ENCODE data around the gene AKR1C1.
"Not testable (repeated sequence)": the region's sequence is repeated elsewhere in the genome, so short reads cannot be mapped to it uniquely, and the experiment has no call there.

AKR1C1 gene

GRCh38 chr10:4939224-4940072 is 23.8 kb upstream of the AKR1C1 start:
- Histone ChIP-seq H3K36me3 (no peaks in the 10 kb centered on the region), H4K20me1 (no peaks in the 10 kb centered on the region), H3K4me1 (peaks cover 11% of the 10 kb centered on the region), H3K4me2 (peak overlapping the region; percentile 18; the same call in 1 of the 2 replicates), H3K9ac (no peak overlapping the region), H3K27me3 (no peaks in the 10 kb centered on the region), H3K4me3 (no peak overlapping the region), H3K27ac (no peak overlapping the region), H3K9me3 (no peaks in the 10 kb centered on the region)
- TF ChIP-seq Cebpa-rat (IDR thresholded peaks at IDR 0.05) = no peak

- H3K4me2 ChIP-seq, H4K20me1 ChIP-seq, H3K36me3 ChIP-seq, H3K27me3 ChIP-seq, H3K4me3 ChIP-seq, H3K9me3 ChIP-seq, H3K9ac ChIP-seq, H3K27ac ChIP-seq: not testable (repeated sequence)
- H3K4me1 ChIP-seq = peaks cover 11% of the 10 kb centered on the region
Measured at GRCh38 chr10:4940073-4940428, 23.2 kb upstream of the AKR1C1 start.

GRCh38 chr10:4940909-4941308 is 22.3 kb upstream of the AKR1C1 start:
- not testable (repeated sequence) for H3K9me3 ChIP-seq, H3K27ac ChIP-seq, H3K27me3 ChIP-seq, H4K20me1 ChIP-seq, H3K36me3 ChIP-seq, H3K9ac ChIP-seq, H3K4me3 ChIP-seq, H3K4me2 ChIP-seq
- H3K4me1 ChIP-seq = peaks cover 11% of the 10 kb centered on the region

GRCh38 chr10:4941540-4942330 is 21.5 kb upstream of the AKR1C1 start:
- Histone ChIP-seq H3K9ac (no peak overlapping the region), H3K4me3 (no peak overlapping the region), H3K27ac (no peak overlapping the region), H3K4me2 (no peak overlapping the region), H3K4me1 (peaks cover 11% of the 10 kb centered on the region), H3K27me3 (no peaks in the 10 kb centered on the region), H3K9me3 (no peaks in the 10 kb centered on the region), H4K20me1 (no peaks in the 10 kb centered on the region), H3K36me3 (no peaks in the 10 kb centered on the region)
- TF ChIP-seq Cebpa-rat (IDR thresholded peaks at IDR 0.05) = no peak

GRCh38 chr10:4942931-4943330 is 20.3 kb upstream of the AKR1C1 start:
- not testable (repeated sequence) for H3K4me3 ChIP-seq, H4K20me1 ChIP-seq, H3K27me3 ChIP-seq, H3K4me2 ChIP-seq, H3K9ac ChIP-seq, H3K36me3 ChIP-seq, H3K9me3 ChIP-seq, H3K27ac ChIP-seq
- peaks cover 11% of the 10 kb centered on the region for H3K4me1 ChIP-seq

GRCh38 chr10:4943416-4943815 is 19.8 kb upstream of the AKR1C1 start:
- not testable (repeated sequence) for H3K4me2 ChIP-seq, H3K9me3 ChIP-seq, H3K27me3 ChIP-seq, H3K4me3 ChIP-seq, H3K27ac ChIP-seq, H3K9ac ChIP-seq, H3K36me3 ChIP-seq, H3K4me1 ChIP-seq, H4K20me1 ChIP-seq

- H3K27ac ChIP-seq = no peak overlapping the region
- no peak overlapping the region for H3K4me3 ChIP-seq
- no peaks in the 10 kb centered on the region for H4K20me1 ChIP-seq
- no peaks in the 10 kb centered on the region for H3K27me3 ChIP-seq
- H3K9me3 ChIP-seq = no peaks in the 10 kb centered on the region
- H3K4me2 ChIP-seq = no peak overlapping the region
- H3K4me1 ChIP-seq = peaks cover 5% of the 10 kb centered on the region
- no peaks in the 10 kb centered on the region for H3K36me3 ChIP-seq
- no peak for TF ChIP-seq Cebpa-rat (IDR thresholded peaks at IDR 0.05)
- no peak overlapping the region for H3K9ac ChIP-seq
Measured at GRCh38 chr10:4943821-4944220, 19.4 kb upstream of the AKR1C1 start.

- Histone ChIP-seq H3K4me1 (no peaks in the 10 kb centered on the region; the same call in 1 of the 2 replicates), H3K4me2 (no peak overlapping the region), H3K9ac (no peak overlapping the region), H4K20me1 (no peaks in the 10 kb centered on the region), H3K9me3 (no peaks in the 10 kb centered on the region), H3K4me3 (no peak overlapping the region), H3K36me3 (no peaks in the 10 kb centered on the region), H3K27ac (no peak overlapping the region), H3K27me3 (no peaks in the 10 kb centered on the region)
- TF ChIP-seq Cebpa-rat (IDR thresholded peaks at IDR 0.05) = no peak
Measured at GRCh38 chr10:4944841-4945240, 18.4 kb upstream of the AKR1C1 start.

GRCh38 chr10:4945766-4946717 is 17.2 kb upstream of the AKR1C1 start:
- Histone ChIP-seq H3K4me1 (no peaks in the 10 kb centered on the region; the same call in 1 of the 2 replicates), H3K27me3 (no peaks in the 10 kb centered on the region), H3K4me2 (no peak overlapping the region), H3K4me3 (no peak overlapping the region), H3K9me3 (no peaks in the 10 kb centered on the region), H4K20me1 (no peaks in the 10 kb centered on the region), H3K27ac (no peak overlapping the region), H3K36me3 (no peaks in the 10 kb centered on the region), H3K9ac (no peak overlapping the region)
- no peak for TF ChIP-seq Cebpa-rat (IDR thresholded peaks at IDR 0.05)

Measured in BLaER1 (cell line).